ENCODE measurements around the gene SIN3A.
"Not testable (repeated sequence)": the region's sequence is repeated elsewhere in the genome, so short reads cannot be mapped to it uniquely, and the experiment has no call there.

SIN3A gene

DNA sequence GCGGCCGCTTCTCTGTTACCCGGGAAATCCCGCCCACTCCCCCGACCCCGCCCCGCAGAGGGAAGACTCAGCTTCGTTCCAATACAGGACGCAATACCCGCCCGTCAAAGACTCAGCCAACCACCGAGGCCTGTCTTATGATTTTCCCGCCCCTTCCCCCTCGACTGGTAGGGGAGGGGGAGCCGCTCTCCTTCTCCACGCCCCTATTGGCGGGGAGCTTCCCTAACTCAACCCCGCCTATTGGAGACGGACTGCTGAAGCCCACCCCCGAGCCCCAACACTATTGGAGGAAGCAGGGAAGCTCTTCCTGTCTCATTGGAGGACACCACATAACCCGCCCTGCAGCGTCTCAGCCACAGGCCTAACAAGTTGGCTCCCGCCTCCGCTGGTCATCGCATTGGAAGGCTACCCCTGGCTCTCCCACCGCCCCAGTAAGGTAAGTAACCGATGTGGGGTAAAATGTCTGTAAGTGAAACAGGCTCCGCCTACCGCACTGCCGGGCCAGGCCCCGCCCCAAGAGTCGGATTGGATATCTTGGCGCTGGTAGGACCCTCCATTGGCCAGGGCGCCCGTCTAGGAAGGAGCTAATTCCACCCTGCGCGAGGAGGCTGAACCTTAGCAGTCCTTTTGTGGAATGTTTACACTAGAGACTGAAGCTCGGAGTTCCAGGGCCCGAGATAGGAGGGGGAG lies at the start of gene SIN3A:
SIN3A (minus strand) TSS at position 17 of the 690 bp plus-strand sequence. CDS start 21,315 bp downstream, outside the sequence.
- peak; percentile 98 for DNase-seq

GRCh38 chr15:75493732-75494131 lies 42.2 kb upstream of the SIN3A start:
- DNase-seq, result no peak

- no peak for DNase-seq
Measured at GRCh38 chr15:75483961-75484360, 32.5 kb upstream of the SIN3A start.

- not testable (repeated sequence) for DNase-seq
Measured at GRCh38 chr15:75483556-75483955, 32.1 kb upstream of the SIN3A start.

GRCh38 chr15:75483106-75483505 lies 31.6 kb upstream of the SIN3A start:
- DNase-seq, result no peak

DNA sequence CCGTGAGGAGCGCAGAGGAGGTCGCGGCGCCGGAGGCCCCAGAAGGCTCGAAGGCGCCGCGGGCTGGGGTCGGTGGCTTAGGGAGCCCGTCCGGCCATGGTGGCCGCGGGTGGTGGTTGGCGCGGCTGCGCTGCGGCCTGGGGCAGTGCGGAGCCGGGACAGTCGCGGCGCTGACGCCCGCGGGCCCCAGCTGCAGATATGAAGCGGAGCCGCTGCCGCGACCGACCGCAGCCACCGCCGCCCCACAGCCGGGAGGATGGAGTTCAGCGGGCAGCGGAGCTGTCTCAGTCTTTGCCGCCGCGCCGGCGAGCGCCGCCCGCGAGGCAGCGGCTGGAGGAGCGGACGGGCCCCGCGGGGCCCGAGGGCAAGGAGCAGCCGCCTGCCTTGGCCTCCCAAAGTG lies 29.0 kb upstream of the SIN3A start:
- DNase-seq, result not testable (repeated sequence)

GRCh38 chr15:75479670-75480069 lies 28.2 kb upstream of the SIN3A start:
- no peak for DNase-seq

DNA sequence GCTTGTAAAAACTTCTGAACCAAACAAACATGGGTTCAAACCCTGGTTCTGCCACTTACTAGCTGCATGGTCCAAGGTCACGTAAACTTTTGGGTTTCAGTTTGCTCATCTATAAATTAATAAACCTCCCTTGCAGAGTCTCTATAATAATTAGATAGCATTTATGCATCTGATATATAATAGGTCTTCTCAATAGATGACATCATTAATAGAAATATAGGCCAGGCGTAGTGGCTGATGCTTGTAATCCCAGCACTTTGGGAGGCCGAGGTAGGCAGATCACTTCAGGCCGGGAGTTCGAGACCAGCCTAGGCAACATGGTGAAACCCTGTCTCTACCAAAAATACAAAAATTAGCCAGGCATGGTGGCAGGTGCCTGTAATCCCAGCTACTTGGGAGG lies 25.6 kb upstream of the SIN3A start:
- not testable (repeated sequence) for DNase-seq

- no peak for DNase-seq
Measured at GRCh38 chr15:75468913-75469598, 17.6 kb upstream of the SIN3A start.

- no peak for DNase-seq
Measured at GRCh38 chr15:75460646-75461045, 9.2 kb upstream of the SIN3A start.

- DNase-seq, result no peak
Measured at GRCh38 chr15:75459581-75459980, 8.1 kb upstream of the SIN3A start.

- no peak for DNase-seq
Measured at GRCh38 chr15:75456710-75457109, 5.2 kb upstream of the SIN3A start.

- DNase-seq, result no peak
Measured at GRCh38 chr15:75455982-75456531, 4.6 kb upstream of the SIN3A start.

- peak; percentile 11 for DNase-seq
Measured at GRCh38 chr15:75455424-75455981, 4.0 kb upstream of the SIN3A start.

- peak; percentile 32 for DNase-seq
Measured at GRCh38 chr15:75454471-75455378, 3.2 kb upstream of the SIN3A start.

GRCh38 chr15:75453703-75454470 lies 2.4 kb upstream of the SIN3A start:
- DNase-seq, result peak; percentile 97

DNA sequence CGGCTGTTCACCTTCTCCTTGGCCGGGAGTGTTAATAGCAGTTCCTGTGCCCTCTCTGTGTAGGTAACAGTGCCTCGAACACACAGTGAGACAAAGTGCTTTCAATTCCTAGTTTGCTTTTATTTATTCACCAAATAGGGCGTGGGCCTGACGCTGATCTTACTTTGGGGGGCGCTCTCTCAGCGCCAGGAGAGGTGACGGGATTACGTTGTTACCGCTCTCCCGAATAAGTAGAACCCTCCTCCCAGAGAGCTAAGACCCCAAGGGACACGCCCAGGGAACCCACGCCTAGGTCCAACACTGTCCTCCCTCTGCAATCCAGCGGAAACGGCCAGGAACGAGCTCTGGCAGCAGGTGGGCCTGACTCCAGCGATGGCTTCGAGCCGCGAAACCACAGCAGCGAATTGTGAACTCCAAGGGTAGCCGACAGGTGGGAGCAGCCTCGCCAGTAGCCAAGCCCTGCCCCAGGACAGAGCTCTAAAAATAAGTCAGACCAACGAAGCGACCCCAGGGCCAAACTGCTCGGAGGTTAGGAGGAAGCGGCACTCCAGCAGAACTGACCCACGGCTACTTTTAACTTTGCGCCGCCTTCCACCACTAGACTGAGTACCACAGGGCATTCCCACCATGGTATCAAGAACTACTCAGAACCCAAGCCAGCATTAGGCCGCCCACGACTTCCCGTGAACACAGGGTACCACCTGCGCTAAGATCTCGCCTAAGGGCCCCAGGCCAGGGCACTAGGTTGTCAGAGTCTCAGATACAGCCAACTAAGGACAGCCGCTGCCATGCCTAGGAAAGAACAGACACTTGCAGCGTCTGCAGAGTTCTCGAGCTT lies 1.6 kb upstream of the SIN3A start:
- no peak for DNase-seq

- DNase-seq, result peak; percentile 47
Measured at GRCh38 chr15:75452364-75452864, 924 bp upstream of the SIN3A start.

GRCh38 chr15:75451202-75451673 lies 252 bp downstream of the SIN3A start:
- DNase-seq, result no peak

Measured in SIG-M5 (cell line).